ENCODE data around the gene HAAO. TPM values are rescaled to one million over a fixed set of nuclear protein-coding genes. Genes with fewer than 3 reads are reported as not detected.

Gene HAAO
- total RNA-seq, 3 donors from 2014 or later: 5.8 to 38.4 (median 9.8) TPM

DNA sequence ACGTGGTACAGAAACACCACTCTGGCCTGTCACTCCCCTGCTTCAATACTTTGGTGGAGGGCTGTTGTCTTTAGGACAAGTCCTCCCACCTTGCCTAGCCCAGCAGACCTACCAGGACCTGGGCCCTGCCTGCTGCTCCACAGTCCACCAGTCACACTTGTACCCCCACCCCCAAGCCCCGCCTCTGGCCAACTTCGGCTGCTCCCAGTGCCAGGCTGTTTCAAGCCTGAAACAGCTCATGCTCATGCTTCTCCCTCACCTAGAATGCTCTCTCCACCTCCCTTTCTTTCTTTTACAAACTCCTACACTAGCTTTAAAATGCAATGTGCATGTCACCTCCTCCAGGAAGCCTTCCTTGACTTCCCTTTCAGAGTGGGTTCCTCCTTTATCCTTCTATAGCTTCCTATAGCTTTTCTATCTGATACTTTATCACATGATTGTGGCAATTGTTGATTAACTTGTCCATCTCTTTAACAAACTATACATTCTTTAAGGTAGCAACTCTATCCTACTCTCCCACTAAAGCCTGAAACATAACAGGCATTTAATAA, 23.6 kb downstream of the HAAO start:
- Histone ChIP-seq H3K9me3 (no peaks in the 10 kb centered on the region), H3K36me3 (ENCODE audit: low read depth) (no peaks in the 10 kb centered on the region), H3K4me1 (ENCODE audit: low read depth) (no peaks in the 10 kb centered on the region), H3K4me3 (no peak overlapping the region)
- intact Hi-C loops (cut with DNase I, micrococcal nuclease): no loop called here
- DNase-seq (no peak), ATAC-seq (no peak)
- TF ChIP-seq, protein P1, sequence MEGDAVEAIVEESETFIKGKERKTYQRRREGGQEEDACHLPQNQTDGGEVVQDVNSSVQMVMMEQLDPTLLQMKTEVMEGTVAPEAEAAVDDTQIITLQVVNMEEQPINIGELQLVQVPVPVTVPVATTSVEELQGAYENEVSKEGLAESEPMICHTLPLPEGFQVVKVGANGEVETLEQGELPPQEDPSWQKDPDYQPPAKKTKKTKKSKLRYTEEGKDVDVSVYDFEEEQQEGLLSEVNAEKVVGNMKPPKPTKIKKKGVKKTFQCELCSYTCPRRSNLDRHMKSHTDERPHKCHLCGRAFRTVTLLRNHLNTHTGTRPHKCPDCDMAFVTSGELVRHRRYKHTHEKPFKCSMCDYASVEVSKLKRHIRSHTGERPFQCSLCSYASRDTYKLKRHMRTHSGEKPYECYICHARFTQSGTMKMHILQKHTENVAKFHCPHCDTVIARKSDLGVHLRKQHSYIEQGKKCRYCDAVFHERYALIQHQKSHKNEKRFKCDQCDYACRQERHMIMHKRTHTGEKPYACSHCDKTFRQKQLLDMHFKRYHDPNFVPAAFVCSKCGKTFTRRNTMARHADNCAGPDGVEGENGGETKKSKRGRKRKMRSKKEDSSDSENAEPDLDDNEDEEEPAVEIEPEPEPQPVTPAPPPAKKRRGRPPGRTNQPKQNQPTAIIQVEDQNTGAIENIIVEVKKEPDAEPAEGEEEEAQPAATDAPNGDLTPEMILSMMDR (IDR thresholded peaks at IDR 0.05): no peak

DNA sequence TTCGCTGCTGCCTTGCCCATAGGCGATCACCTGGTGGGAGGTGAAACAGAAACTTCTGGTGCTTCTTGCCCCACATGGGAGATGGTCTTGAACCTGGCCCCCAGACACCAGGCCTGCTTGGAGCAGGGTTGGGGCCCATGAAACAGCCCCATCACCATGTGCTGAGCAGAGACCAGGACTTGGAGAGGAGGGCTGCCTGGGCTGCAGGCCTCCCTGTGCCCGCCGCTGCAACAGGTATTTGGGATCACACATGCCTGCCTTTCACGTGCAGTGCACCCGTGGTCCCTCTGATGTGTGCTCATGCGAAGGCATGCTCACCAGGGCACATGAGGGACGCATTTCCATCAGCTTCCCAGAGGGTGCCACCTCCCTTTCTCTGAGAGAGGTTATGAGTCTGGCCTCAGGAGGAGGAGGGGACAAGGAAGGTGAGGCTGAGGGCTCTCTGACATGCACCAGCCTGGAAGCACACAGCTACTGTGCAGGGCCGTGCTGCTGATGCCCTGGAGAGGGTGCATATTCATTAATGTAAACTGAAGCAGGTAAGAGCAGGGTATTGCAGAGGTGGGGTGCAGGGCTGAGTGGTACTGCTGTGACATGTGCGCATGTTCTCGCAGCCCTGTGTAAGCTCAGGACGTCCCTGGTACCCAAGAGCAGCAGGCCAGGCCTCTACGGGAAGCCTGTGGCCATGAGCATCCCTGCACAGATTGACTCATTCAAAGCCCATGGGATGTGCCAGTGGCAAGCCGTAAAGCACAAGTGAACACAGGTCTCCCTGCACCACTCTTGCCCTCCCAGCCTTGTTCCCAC, 24.3 kb downstream of the HAAO start:
- intact Hi-C loops (cut with DNase I, micrococcal nuclease): no loop called here
- H3K4me1 ChIP-seq (ENCODE audit: low read depth): no peaks in the 10 kb centered on the region
- H3K9me3 ChIP-seq: no peaks in the 10 kb centered on the region
- ATAC-seq: no peak
- no peaks in the 10 kb centered on the region for H3K36me3 ChIP-seq (ENCODE audit: low read depth)
- TF ChIP-seq, protein P1 (IDR thresholded peaks at IDR 0.05): no peak
- H3K4me3 ChIP-seq: no peak overlapping the region
- DNase-seq: no peak

DNA sequence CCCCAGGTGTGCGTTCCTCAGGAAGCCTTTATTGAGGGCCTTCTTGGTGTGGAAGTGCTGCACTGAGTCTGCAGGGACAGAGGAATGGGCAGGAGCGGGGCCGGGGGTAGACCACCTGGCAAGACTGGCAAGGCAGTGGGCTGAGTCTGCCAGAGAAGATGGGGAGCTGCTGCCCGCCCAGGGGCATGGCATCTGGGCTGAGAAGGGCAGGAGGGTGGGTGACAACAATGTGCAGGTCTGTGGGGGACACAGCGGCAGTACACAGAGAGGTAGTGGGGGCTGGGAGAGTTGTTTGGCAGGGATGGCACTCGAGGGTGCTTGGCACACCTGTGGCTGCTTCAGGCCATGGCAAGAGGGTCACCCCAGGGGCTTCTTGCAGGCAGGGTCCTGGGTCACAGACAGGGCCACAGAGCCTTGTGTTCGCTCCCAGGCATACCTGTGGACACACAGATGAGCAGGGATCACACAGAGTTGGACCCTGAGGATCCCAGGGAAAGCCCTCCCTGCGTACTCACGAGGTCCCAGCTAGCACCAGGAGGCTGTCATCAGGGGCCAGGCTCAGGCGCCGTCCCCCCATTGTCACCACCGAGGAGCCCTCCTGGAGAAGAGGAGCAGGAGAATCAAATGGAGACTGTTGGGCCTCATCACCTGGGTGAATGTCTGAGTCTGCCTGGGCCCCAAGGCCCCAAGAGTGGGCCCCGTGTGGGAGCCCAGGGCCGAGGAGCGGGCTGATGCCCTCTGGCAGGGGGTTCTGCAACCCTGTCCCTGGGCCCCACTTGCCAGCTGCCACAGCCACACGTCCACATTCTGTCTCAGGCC, 25.1 kb downstream of the HAAO start:
- H3K4me1 ChIP-seq (ENCODE audit: low read depth): no peaks in the 10 kb centered on the region
- TF ChIP-seq, protein P1 (IDR thresholded peaks at IDR 0.05): no peak
- no peak for ATAC-seq
- no peak for DNase-seq
- intact Hi-C loops (cut with DNase I, micrococcal nuclease): no loop called here
- H3K9me3 ChIP-seq: no peaks in the 10 kb centered on the region
- no peak overlapping the region for H3K4me3 ChIP-seq
- no peaks in the 10 kb centered on the region for H3K36me3 ChIP-seq (ENCODE audit: low read depth)

DNA sequence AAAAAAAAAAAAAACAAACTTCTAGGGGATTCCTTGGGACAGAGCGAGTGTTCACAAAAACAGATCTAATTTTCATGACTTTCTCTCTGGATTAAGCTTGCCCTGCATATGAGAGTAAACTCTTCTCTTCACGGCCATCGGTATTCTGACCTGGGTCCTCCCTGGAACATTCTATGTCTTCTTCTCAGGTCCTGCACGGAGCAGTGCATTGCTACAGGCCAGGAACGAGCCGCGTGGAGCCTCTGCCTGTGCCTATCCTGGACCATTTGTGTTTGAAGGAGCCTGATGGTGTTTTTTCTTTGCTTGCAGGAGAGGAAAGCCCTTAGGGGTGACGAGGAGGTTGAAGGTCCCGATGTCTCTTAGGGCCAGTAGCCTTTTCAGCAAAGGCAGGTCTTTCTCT, 26.7 kb downstream of the HAAO start:
- Histone ChIP-seq H3K4me1 (ENCODE audit: low read depth) (no peaks in the 10 kb centered on the region), H3K4me3 (no peak overlapping the region), H3K36me3 (ENCODE audit: low read depth) (no peaks in the 10 kb centered on the region), H3K9me3 (no peaks in the 10 kb centered on the region)
- intact Hi-C loops (cut with DNase I, micrococcal nuclease): no loop called here
- DNase-seq (no peak), ATAC-seq (no peak)
- TF ChIP-seq, protein P1 (IDR thresholded peaks at IDR 0.05): no peak

DNA sequence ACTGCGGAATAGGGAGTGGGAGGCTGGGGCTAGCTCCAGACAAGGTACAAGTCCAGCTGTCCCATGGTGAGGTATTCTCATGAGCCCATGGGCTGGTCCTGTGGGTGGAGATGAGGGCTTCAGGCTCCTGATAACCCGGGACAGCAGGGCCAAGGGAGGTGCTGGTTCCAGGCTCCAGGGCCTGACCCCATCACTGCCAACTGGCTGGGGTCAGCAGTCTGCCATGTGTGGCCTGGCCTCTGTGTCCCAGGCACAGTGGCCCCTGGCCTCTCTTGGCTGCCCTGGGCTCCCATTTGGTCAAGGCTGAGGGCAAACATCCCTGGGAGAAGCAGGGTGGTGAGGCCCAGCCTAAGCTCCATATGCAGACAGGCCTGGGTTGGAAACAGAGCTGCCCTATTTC, 27.5 kb downstream of the HAAO start:
- no peaks in the 10 kb centered on the region for H3K36me3 ChIP-seq (ENCODE audit: low read depth)
- TF ChIP-seq, protein P1 (IDR thresholded peaks at IDR 0.05): no peak
- DNase-seq: no peak
- intact Hi-C loops (cut with DNase I, micrococcal nuclease): no loop called here
- no peaks in the 10 kb centered on the region for H3K4me1 ChIP-seq (ENCODE audit: low read depth)
- no peak for ATAC-seq
- H3K4me3 ChIP-seq: no peak overlapping the region
- no peaks in the 10 kb centered on the region for H3K9me3 ChIP-seq

Measured in mucosa of descending colon (tissue), 3 donors.